HEK293 (cell line): Measurements from ENCODE around the gene FAM240B.
A peak's percentile ranks its signal among the peaks of the same experiment; 100 is the strongest.

Source experiments
- FEZF1 ChIP-seq: fragments of 450-650 bp; formaldehyde crosslinking; IDR thresholded peaks from 2 replicates; pipeline ENCODE4 v1.5.1; 2016; ENCODE audit warnings: missing biosample characterization, missing genetic modification characterization
- GLI2 ChIP-seq: fragments of 450-650 bp; formaldehyde crosslinking; IDR thresholded peaks from 2 replicates; pipeline ENCODE4; 2017; ENCODE audit warnings: missing biosample characterization, missing genetic modification characterization, low read depth, borderline replicate concordance
- HOXC10 ChIP-seq: sonication (generic); formaldehyde crosslinking; IDR thresholded peaks from 2 replicates; pipeline ENCODE4 v1.8.1; 2023; ENCODE audit warnings: mild to moderate bottlenecking, missing genetic modification reagents
- INSM2 ChIP-seq: fragments of 450-650 bp; formaldehyde crosslinking; IDR thresholded peaks from 2 replicates; pipeline ENCODE4 v1.5.1; 2016; ENCODE audit warnings: missing biosample characterization, missing genetic modification characterization
- KLF10 ChIP-seq: fragments of 450-650 bp; IDR thresholded peaks from 2 replicates; pipeline ENCODE4 v1.5.1; 2018; ENCODE audit warnings: missing biosample characterization, mild to moderate bottlenecking, missing genetic modification characterization
- KLF8 ChIP-seq: fragments of 450-650 bp; formaldehyde crosslinking; IDR thresholded peaks from 2 replicates; pipeline ENCODE4 v1.5.1; 2016; ENCODE audit warnings: missing biosample characterization, missing genetic modification characterization
- MYNN ChIP-seq: fragments of 450-650 bp; formaldehyde crosslinking; IDR thresholded peaks from 2 replicates; pipeline ENCODE4 v1.5.1; 2016; ENCODE audit warnings: missing biosample characterization, missing genetic modification characterization, borderline replicate concordance
- OSR2 ChIP-seq: fragments of 450-650 bp; formaldehyde crosslinking; IDR thresholded peaks from 2 replicates; pipeline ENCODE4 v1.5.1; 2016; ENCODE audit warnings: missing biosample characterization, missing genetic modification characterization
- PRDM10 ChIP-seq: fragments of 450-650 bp; formaldehyde crosslinking; IDR thresholded peaks from 2 replicates; pipeline ENCODE4 v1.5.1; 2016; ENCODE audit warnings: missing biosample characterization, missing genetic modification characterization
- PRDM6 ChIP-seq: fragments of 450-650 bp; formaldehyde crosslinking; IDR thresholded peaks from 2 replicates; pipeline ENCODE4 v1.5.1; 2017; ENCODE audit warnings: missing biosample characterization, missing genetic modification characterization
- SP7 ChIP-seq: fragments of 450-650 bp; formaldehyde crosslinking; IDR thresholded peaks from 2 replicates; pipeline ENCODE4 v1.5.1; 2016; ENCODE audit warnings: missing biosample characterization, missing genetic modification characterization
- ZBTB44 ChIP-seq: fragments of 450-650 bp; IDR thresholded peaks from 2 replicates; pipeline ENCODE4 v1.5.1; 2018; ENCODE audit warnings: missing biosample characterization, mild to moderate bottlenecking, missing genetic modification characterization
- ZEB2 ChIP-seq: fragments of 450-650 bp; formaldehyde crosslinking; IDR thresholded peaks from 2 replicates; pipeline ENCODE4 v1.5.1; 2016; ENCODE audit warnings: missing biosample characterization, missing genetic modification characterization
- ZNF114 ChIP-seq: fragments of 450-650 bp; formaldehyde crosslinking; IDR thresholded peaks from 2 replicates; pipeline ENCODE4 v1.5.0; 2017; ENCODE audit warnings: missing biosample characterization, missing genetic modification characterization
- ZNF132 ChIP-seq: fragments of 450-650 bp; formaldehyde crosslinking; IDR thresholded peaks from 2 replicates; pipeline ENCODE4 v1.5.1; 2017; ENCODE audit warnings: missing biosample characterization, missing genetic modification characterization, borderline replicate concordance
- ZNF280C ChIP-seq: fragments of 450-650 bp; formaldehyde crosslinking; IDR thresholded peaks from 2 replicates; pipeline ENCODE4 v1.5.1; 2016; ENCODE audit warnings: missing biosample characterization, missing genetic modification characterization
- ZNF362 ChIP-seq: fragments of 450-650 bp; formaldehyde crosslinking; IDR thresholded peaks from 2 replicates; pipeline ENCODE4 v1.5.1; 2016; ENCODE audit warnings: missing biosample characterization, missing genetic modification characterization
- ZNF416 ChIP-seq: fragments of 450-650 bp; formaldehyde crosslinking; IDR thresholded peaks from 2 replicates; pipeline ENCODE4 v1.5.1; 2016; ENCODE audit warnings: missing biosample characterization, missing genetic modification characterization
- ZNF510 ChIP-seq: fragments of 450-650 bp; formaldehyde crosslinking; IDR thresholded peaks from 2 replicates; pipeline ENCODE4 v1.5.1; 2018; ENCODE audit warnings: mild to moderate bottlenecking, missing genetic modification characterization, missing biosample characterization; ENCODE audit not compliant: insufficient replicate concordance
- ZNF521 ChIP-seq: fragments of 450-650 bp; formaldehyde crosslinking; IDR thresholded peaks from 2 replicates; pipeline ENCODE4 v1.5.1; 2017; ENCODE audit warnings: missing biosample characterization, mild to moderate bottlenecking, missing genetic modification characterization
- ZNF529 ChIP-seq: fragments of 450-650 bp; formaldehyde crosslinking; IDR thresholded peaks from 2 replicates; pipeline ENCODE4 v1.5.1; 2017; ENCODE audit warnings: missing genetic modification characterization, missing biosample characterization; ENCODE audit not compliant: insufficient replicate concordance
- ZNF544 ChIP-seq: fragments of 450-650 bp; formaldehyde crosslinking; IDR thresholded peaks from 2 replicates; pipeline ENCODE4 v1.5.0; 2017; ENCODE audit warnings: missing biosample characterization, missing genetic modification characterization
- ZNF621 ChIP-seq: fragments of 450-650 bp; formaldehyde crosslinking; IDR thresholded peaks from 2 replicates; pipeline ENCODE4 v1.5.1; 2017; ENCODE audit warnings: missing biosample characterization, missing genetic modification characterization
- ZNF629 ChIP-seq: fragments of 450-650 bp; formaldehyde crosslinking; IDR thresholded peaks from 2 replicates; pipeline ENCODE4 v1.5.1; 2017; ENCODE audit warnings: missing biosample characterization, missing genetic modification characterization
- ZNF639 ChIP-seq: fragments of 450-650 bp; formaldehyde crosslinking; IDR thresholded peaks from 2 replicates; pipeline ENCODE4 v1.5.1; 2016; ENCODE audit warnings: missing biosample characterization, missing genetic modification characterization
- ZXDB ChIP-seq: fragments of 450-650 bp; formaldehyde crosslinking; IDR thresholded peaks from 2 replicates; pipeline ENCODE4 v1.5.1; 2016; ENCODE audit warnings: missing biosample characterization, missing genetic modification characterization

FAM240B gene

GRCh38 chr9:38681747-38682227 is 38.1 kb downstream of the FAM240B start (continued):
- TF ChIP-seq ZNF362 (tag by site-specific recombination): peak; percentile 58; the same call in 1 of the 2 replicates
- TF ChIP-seq ZNF639 (tag by site-specific recombination): peak; percentile 69; the same call in 1 of the 2 replicates
- no peak for TF ChIP-seq ZNF510 (tag by site-specific recombination)
- peak; percentile 94 for TF ChIP-seq ZEB2 (tag by site-specific recombination)
- peak; percentile 95 for TF ChIP-seq FEZF1 (tag by site-specific recombination)
- no peak for TF ChIP-seq HOXC10
- peak; percentile 86 for TF ChIP-seq GLI2
- TF ChIP-seq ZNF416: no peak
- no peak for TF ChIP-seq ZNF621 (tag by site-specific recombination)
- peak; percentile 21; the same call in 1 of the 2 replicates for TF ChIP-seq ZBTB44
- TF ChIP-seq KLF8 (tag by site-specific recombination): peak; percentile 57; the same call in 1 of the 2 replicates
- TF ChIP-seq PRDM6 (tag by site-specific recombination): peak; percentile 77
- TF ChIP-seq SP7 (tag by site-specific recombination): peak; percentile 91
- TF ChIP-seq INSM2 (tag by site-specific recombination): 0 out of 2 replicates have a peak, but pooled peaks have one; percentile 51
- TF ChIP-seq MYNN (tag by site-specific recombination): no peak
- TF ChIP-seq ZNF280C (tag by site-specific recombination): no peak
- TF ChIP-seq PRDM10 (tag by site-specific recombination): peak; percentile 54
- TF ChIP-seq OSR2: peak; percentile 65; the same call in 1 of the 2 replicates
- TF ChIP-seq ZNF629 (tag by site-specific recombination): peak; percentile 91
- TF ChIP-seq ZNF544 (tag by site-specific recombination): no peak
- TF ChIP-seq ZNF529 (tag by site-specific recombination): no peak
- TF ChIP-seq ZNF132: no peak
- TF ChIP-seq ZXDB (tag by site-specific recombination): peak; percentile 58; the same call in 1 of the 2 replicates
- no peak for TF ChIP-seq ZNF521 (tag by site-specific recombination)
- no peak for TF ChIP-seq ZNF114 (tag by site-specific recombination)
- TF ChIP-seq KLF10 (tag by site-specific recombination): 0 out of 2 replicates have a peak, but pooled peaks have one; percentile 55
